8988T (cell line): Measurements from ENCODE around the gene TLR10.
"Not testable (repeated sequence)": the region's sequence is repeated elsewhere in the genome, so short reads cannot be mapped to it uniquely, and the experiment has no call there.

Experiments
- DNase-seq: peaks from one replicate; pipeline ENCODE4 v3.0.0; 2011

The TLR10 gene

GRCh38 chr4:38802561-38803355 is 20.0 kb upstream of the TLR10 start:
- DNase-seq: no peak

- DNase-seq: no peak
Measured at GRCh38 chr4:38800961-38801450, 18.2 kb upstream of the TLR10 start.

GRCh38 chr4:38800366-38800765 is 17.6 kb upstream of the TLR10 start:
- DNase-seq: no peak

GRCh38 chr4:38795087-38795486 is 12.3 kb upstream of the TLR10 start:
- DNase-seq: no peak

GRCh38 chr4:38794051-38794450 is 11.3 kb upstream of the TLR10 start:
- no peak for DNase-seq

- no peak for DNase-seq
Measured at GRCh38 chr4:38791010-38791409, 8.2 kb upstream of the TLR10 start.

- no peak for DNase-seq
Measured at GRCh38 chr4:38788317-38788716, 5.5 kb upstream of the TLR10 start.

GRCh38 chr4:38787693-38788092 is 4.9 kb upstream of the TLR10 start:
- no peak for DNase-seq

GRCh38 chr4:38785901-38786402 is 3.2 kb upstream of the TLR10 start:
- no peak for DNase-seq

- no peak for DNase-seq
Measured at GRCh38 chr4:38785041-38785790, 2.4 kb upstream of the TLR10 start.

- DNase-seq: no peak
Measured at GRCh38 chr4:38784141-38784540, 1.4 kb upstream of the TLR10 start.

- no peak for DNase-seq
Measured at GRCh38 chr4:38783109-38783460, 295 bp upstream of the TLR10 start.

GRCh38 chr4:38781854-38782261 is 932 bp downstream of the TLR10 start:
- DNase-seq: no peak

GRCh38 chr4:38780833-38781484 is 1.8 kb downstream of the TLR10 start:
- no peak for DNase-seq

GRCh38 chr4:38779790-38780189 is 3.0 kb downstream of the TLR10 start:
- no peak for DNase-seq

GRCh38 chr4:38777925-38778324 is 4.9 kb downstream of the TLR10 start:
- DNase-seq: not testable (repeated sequence)

GRCh38 chr4:38775326-38775725 is 7.5 kb downstream of the TLR10 start:
- no peak for DNase-seq

GRCh38 chr4:38774181-38774955 is 8.4 kb downstream of the TLR10 start:
- no peak for DNase-seq

GRCh38 chr4:38770281-38770680 is 12.5 kb downstream of the TLR10 start:
- not testable (repeated sequence) for DNase-seq

GRCh38 chr4:38769857-38770256 is 12.9 kb downstream of the TLR10 start:
- DNase-seq: no peak

- DNase-seq: no peak
Measured at GRCh38 chr4:38769441-38769840, 13.3 kb downstream of the TLR10 start.

- no peak for DNase-seq
Measured at GRCh38 chr4:38768968-38769394, 13.8 kb downstream of the TLR10 start.

- not testable (repeated sequence) for DNase-seq
Measured at GRCh38 chr4:38766940-38767339, 15.8 kb downstream of the TLR10 start.
